ENCODE measurements around the gene TNS1. TPM values are rescaled to one million over a fixed set of nuclear protein-coding genes. Genes with fewer than 3 reads are reported as not detected.

TNS1 gene
- total RNA-seq, 1 experiment from 2014 or later = 3.4 TPM

DNA sequence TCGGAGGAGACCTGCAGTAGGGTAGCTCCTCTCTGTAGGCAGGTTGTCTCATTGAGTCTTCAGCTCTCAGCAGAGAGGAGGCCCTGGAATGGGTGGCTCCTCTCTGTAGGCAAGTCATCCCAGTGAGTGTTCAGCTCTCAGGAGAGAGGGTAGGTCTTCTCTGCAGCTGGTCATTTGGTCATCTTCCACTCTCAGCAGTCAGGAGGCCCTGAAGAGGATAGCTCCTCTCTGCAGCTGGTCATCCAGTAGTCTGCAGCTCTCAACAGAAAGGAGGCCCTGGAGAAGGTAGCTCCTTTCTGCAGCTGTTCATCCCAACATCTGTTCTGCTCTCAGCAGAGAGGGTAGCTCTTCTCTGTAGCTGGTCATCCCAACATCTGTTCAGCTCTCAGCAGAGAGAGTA, 40.3 kb upstream of the TNS1 start:
- no peaks in the 10 kb centered on the region for H3K79me2 ChIP-seq (ENCODE audit: insufficient read depth, low read length)
- Mint-ChIP-seq H3K27me3 (ENCODE audit: low read depth) (peaks cover 34% of the 10 kb centered on the region), H3K4me1 (0 out of 4 replicates have a peak, but pooled peaks cover 0 to 5% of the 10 kb centered on the region in 2 experiments), H3K9me3 (peaks cover 8 to 10% of the 10 kb centered on the region in 2 experiments; a peak in 4 of 5 replicates), H3K36me3 (ENCODE audit: insufficient read depth in 1 of 3, low read depth in 3 of 3) (no peaks in the 10 kb centered on the region; a peak in 1 of 7 replicates), H3K4me3 (no peak overlapping the region), H3K27ac (no peak overlapping the region)
- no peak overlapping the region for H3K27ac ChIP-seq (ENCODE audit: insufficient read length, low read depth, low read length)
- TF ChIP-seq, protein P1, sequence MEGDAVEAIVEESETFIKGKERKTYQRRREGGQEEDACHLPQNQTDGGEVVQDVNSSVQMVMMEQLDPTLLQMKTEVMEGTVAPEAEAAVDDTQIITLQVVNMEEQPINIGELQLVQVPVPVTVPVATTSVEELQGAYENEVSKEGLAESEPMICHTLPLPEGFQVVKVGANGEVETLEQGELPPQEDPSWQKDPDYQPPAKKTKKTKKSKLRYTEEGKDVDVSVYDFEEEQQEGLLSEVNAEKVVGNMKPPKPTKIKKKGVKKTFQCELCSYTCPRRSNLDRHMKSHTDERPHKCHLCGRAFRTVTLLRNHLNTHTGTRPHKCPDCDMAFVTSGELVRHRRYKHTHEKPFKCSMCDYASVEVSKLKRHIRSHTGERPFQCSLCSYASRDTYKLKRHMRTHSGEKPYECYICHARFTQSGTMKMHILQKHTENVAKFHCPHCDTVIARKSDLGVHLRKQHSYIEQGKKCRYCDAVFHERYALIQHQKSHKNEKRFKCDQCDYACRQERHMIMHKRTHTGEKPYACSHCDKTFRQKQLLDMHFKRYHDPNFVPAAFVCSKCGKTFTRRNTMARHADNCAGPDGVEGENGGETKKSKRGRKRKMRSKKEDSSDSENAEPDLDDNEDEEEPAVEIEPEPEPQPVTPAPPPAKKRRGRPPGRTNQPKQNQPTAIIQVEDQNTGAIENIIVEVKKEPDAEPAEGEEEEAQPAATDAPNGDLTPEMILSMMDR (conservative IDR thresholded peaks at IDR 0.05) = no peak
- H3K27me3 ChIP-seq (ENCODE audit: insufficient read depth, low read length) = no peaks in the 10 kb centered on the region
- H3K4me2 ChIP-seq (ENCODE audit: insufficient read depth, insufficient read length, low read length) = no peak overlapping the region
- no peaks in the 10 kb centered on the region for H3K9me3 ChIP-seq (ENCODE audit: control insufficient read depth, low read depth, low read length)
- H3T11ph ChIP-seq (ENCODE audit: low read length) = no peak overlapping the region
- H2BK5ac ChIP-seq (ENCODE audit: insufficient read length, low read length) = no peak overlapping the region
- H2BK15ac ChIP-seq (ENCODE audit: low read depth, low read length) = no peak overlapping the region
- H4K91ac ChIP-seq (ENCODE audit: insufficient read length, low read depth, low read length) = no peak overlapping the region
- H3K4me1 ChIP-seq (ENCODE audit: insufficient read depth, low read length) = peaks cover 2% of the 10 kb centered on the region; the same call in 1 of the 2 replicates
- no peak overlapping the region for H2AFZ ChIP-seq (ENCODE audit: low read length)
- no peak overlapping the region for H4K8ac ChIP-seq (replicated peaks; ENCODE audit: insufficient read length, low read depth, low read length)
- no peak overlapping the region for H3K18ac ChIP-seq (ENCODE audit: insufficient read length, low read depth, low read length)
- DNase-seq = no peak
- no peak overlapping the region for H3K56ac ChIP-seq (ENCODE audit: insufficient read length, low read depth, low read length)
- no peak overlapping the region for H2BK120ac ChIP-seq (ENCODE audit: low read depth, low read length, poor library complexity, severe bottlenecking)
- no peaks in the 10 kb centered on the region for H3K79me1 ChIP-seq (ENCODE audit: insufficient read depth, low read depth, low read length, poor library complexity, severe bottlenecking)
- no peak overlapping the region for H2BK20ac ChIP-seq (ENCODE audit: low read depth, low read length, poor library complexity, severe bottlenecking)
- no peak overlapping the region for H2BK12ac ChIP-seq (ENCODE audit: insufficient read length, low read depth, low read length)
- H3K4ac ChIP-seq (ENCODE audit: low read depth, low read length) = no peak overlapping the region
- no peak overlapping the region for H3K9ac ChIP-seq (ENCODE audit: extremely low read depth, insufficient read length, low read length)
- no peaks in the 10 kb centered on the region for H4K20me1 ChIP-seq (ENCODE audit: control insufficient read depth, insufficient read depth, insufficient read length)
- no peak overlapping the region for H3K14ac ChIP-seq (ENCODE audit: insufficient read depth, low read length)
- H3K23me2 ChIP-seq (ENCODE audit: insufficient read length, low read depth, low read length, poor library complexity, severe bottlenecking) = no peaks in the 10 kb centered on the region
- H4K5ac ChIP-seq (ENCODE audit: insufficient read length, low read depth, low read length) = no peak overlapping the region
- no peak overlapping the region for H3K23ac ChIP-seq (ENCODE audit: insufficient read length, low read depth, low read length)
- no CpG with 5 or more reads among the region's 1 CpG for WGBS (ENCODE audit: extremely low coverage, insufficient read length, low lambda C conversion rate)
- H2AK5ac ChIP-seq (ENCODE audit: insufficient read length, low read length) = no peak overlapping the region
